ENCODE measurements around the gene PEX12. TPM values are rescaled to one million over a fixed set of nuclear protein-coding genes. Genes with fewer than 3 reads are reported as not detected.

The PEX12 gene
- polyA plus RNA-seq, 1 donor (not counting 4 experiments of a cell fraction or from before 2014, with no cell fraction given), result 6.4 TPM

DNA sequence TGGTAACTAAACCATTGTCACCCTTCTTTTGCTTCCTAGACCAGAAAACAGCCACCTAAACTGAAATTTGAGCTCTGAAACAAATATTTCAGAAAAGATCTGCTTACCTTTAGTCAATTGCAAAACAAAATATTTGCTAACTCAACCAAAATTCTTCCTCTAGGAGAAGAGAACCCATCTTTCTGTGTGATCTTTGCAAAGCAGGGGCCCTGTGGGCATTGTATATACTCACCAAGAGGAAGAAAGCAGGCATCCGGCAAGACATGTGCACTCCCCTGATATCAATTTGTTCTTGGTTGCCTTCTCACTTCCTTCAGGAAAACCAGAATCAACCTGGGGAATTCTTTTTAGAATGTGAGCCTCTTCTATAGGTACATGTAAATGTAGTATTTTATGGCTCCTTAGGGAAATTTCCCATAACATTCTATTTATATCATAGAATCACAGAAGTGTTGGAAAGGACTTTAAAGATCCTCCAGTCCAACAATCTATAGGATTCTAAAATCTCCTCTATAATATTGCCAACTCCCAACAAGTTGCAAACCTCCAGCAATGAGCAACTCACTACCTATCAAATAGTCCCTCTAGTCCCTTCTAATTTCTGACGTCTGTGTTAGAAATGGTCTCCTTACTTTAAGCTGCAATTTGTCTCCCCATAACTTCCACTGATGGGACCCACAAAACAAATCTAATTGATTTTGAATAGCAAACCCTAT lies 18.7 kb downstream of the PEX12 start:
- Histone ChIP-seq H3K79me2 (ENCODE audit: control insufficient read depth, insufficient read depth, low read length) (no peaks in the 10 kb centered on the region), H4K20me1 (ENCODE audit: control insufficient read depth, extremely low read depth, insufficient read depth, low read length) (no peaks in the 10 kb centered on the region), H3K9ac (ENCODE audit: control insufficient read depth, extremely low read depth, insufficient read depth, low read length) (no peak overlapping the region), H3K4me1 (ENCODE audit: control insufficient read depth, extremely low read depth, insufficient read depth, low read length) (no peaks in the 10 kb centered on the region), H3K36me3 (ENCODE audit: control insufficient read depth in 2 of 2, extremely low read depth in 1 of 2, insufficient read depth in 2 of 2, low read length in 2 of 2) (no peaks in the 10 kb centered on the region), H3K4me2 (ENCODE audit: control insufficient read depth, extremely low read depth, insufficient read depth, low read depth, low read length) (no peak overlapping the region), H2AFZ (ENCODE audit: control insufficient read depth, low read length) (no peak overlapping the region), H3K9me1 (ENCODE audit: control insufficient read depth, extremely low read depth, insufficient read depth, low read length) (no peaks in the 10 kb centered on the region), H3K9me3 (ENCODE audit: control insufficient read depth, low read depth, low read length) (no peaks in the 10 kb centered on the region), H3K27me3 (ENCODE audit: control insufficient read depth, extremely low read depth, insufficient read depth, low read length) (no peaks in the 10 kb centered on the region), H3K4me3 (ENCODE audit: control insufficient read depth in 2 of 3, extremely low read depth in 1 of 3, insufficient read depth in 2 of 3, low read depth in 1 of 3, low read length in 3 of 3) (no peak overlapping the region), H3K27ac (ENCODE audit: control insufficient read depth, insufficient read depth, low read length) (no peak overlapping the region)
- DNase-seq (ENCODE audit: low read depth, low spot score) (no peak), FAIRE-seq (no peak)
- TF ChIP-seq, protein P1, sequence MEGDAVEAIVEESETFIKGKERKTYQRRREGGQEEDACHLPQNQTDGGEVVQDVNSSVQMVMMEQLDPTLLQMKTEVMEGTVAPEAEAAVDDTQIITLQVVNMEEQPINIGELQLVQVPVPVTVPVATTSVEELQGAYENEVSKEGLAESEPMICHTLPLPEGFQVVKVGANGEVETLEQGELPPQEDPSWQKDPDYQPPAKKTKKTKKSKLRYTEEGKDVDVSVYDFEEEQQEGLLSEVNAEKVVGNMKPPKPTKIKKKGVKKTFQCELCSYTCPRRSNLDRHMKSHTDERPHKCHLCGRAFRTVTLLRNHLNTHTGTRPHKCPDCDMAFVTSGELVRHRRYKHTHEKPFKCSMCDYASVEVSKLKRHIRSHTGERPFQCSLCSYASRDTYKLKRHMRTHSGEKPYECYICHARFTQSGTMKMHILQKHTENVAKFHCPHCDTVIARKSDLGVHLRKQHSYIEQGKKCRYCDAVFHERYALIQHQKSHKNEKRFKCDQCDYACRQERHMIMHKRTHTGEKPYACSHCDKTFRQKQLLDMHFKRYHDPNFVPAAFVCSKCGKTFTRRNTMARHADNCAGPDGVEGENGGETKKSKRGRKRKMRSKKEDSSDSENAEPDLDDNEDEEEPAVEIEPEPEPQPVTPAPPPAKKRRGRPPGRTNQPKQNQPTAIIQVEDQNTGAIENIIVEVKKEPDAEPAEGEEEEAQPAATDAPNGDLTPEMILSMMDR (optimal IDR thresholded peaks at IDR 0.05 in 1 of 3, IDR thresholded peaks at IDR 0.05 in 1 of 3, conservative IDR thresholded peaks at IDR 0.05 in 1 of 3; ENCODE audit: extremely low read depth in 1 of 3, insufficient read depth in 2 of 3, low read length in 3 of 3), result no peak
- TF ChIP-seq EZH2 (IDR thresholded peaks at IDR 0.05; ENCODE audit: low read length), result no peak
- dilution Hi-C loops (cut with MboI; ENCODE audit: extremely low pct_ligation_motif_present, low sequenced_read_pairs), result no loop called here

GRCh38 chr17:35557353-35557752 lies 21.0 kb downstream of the PEX12 start:
- Histone ChIP-seq H3K4me3 (ENCODE audit: control insufficient read depth in 2 of 3, extremely low read depth in 1 of 3, insufficient read depth in 2 of 3, low read depth in 1 of 3, low read length in 3 of 3) (no peak overlapping the region), H2AFZ (ENCODE audit: control insufficient read depth, low read length) (no peak overlapping the region), H3K36me3 (ENCODE audit: control insufficient read depth in 2 of 2, extremely low read depth in 1 of 2, insufficient read depth in 2 of 2, low read length in 2 of 2) (no peaks in the 10 kb centered on the region), H3K27me3 (ENCODE audit: control insufficient read depth, extremely low read depth, insufficient read depth, low read length) (peaks cover 4% of the 10 kb centered on the region), H4K20me1 (ENCODE audit: control insufficient read depth, extremely low read depth, insufficient read depth, low read length) (no peaks in the 10 kb centered on the region), H3K79me2 (ENCODE audit: control insufficient read depth, insufficient read depth, low read length) (no peaks in the 10 kb centered on the region), H3K9me1 (ENCODE audit: control insufficient read depth, extremely low read depth, insufficient read depth, low read length) (no peaks in the 10 kb centered on the region), H3K9ac (ENCODE audit: control insufficient read depth, extremely low read depth, insufficient read depth, low read length) (no peak overlapping the region), H3K9me3 (ENCODE audit: control insufficient read depth, low read depth, low read length) (no peaks in the 10 kb centered on the region), H3K27ac (ENCODE audit: control insufficient read depth, insufficient read depth, low read length) (no peak overlapping the region), H3K4me2 (ENCODE audit: control insufficient read depth, extremely low read depth, insufficient read depth, low read depth, low read length) (no peak overlapping the region), H3K4me1 (ENCODE audit: control insufficient read depth, extremely low read depth, insufficient read depth, low read length) (no peaks in the 10 kb centered on the region)
- DNase-seq (ENCODE audit: low read depth, low spot score), result no peak
- TF ChIP-seq, protein P1 (optimal IDR thresholded peaks at IDR 0.05 in 1 of 3, IDR thresholded peaks at IDR 0.05 in 1 of 3, conservative IDR thresholded peaks at IDR 0.05 in 1 of 3; ENCODE audit: extremely low read depth in 1 of 3, insufficient read depth in 2 of 3, low read length in 3 of 3), result no peak
- no peak for TF ChIP-seq EZH2 (IDR thresholded peaks at IDR 0.05; ENCODE audit: low read length)
- dilution Hi-C loops (cut with MboI; ENCODE audit: extremely low pct_ligation_motif_present, low sequenced_read_pairs), result no loop called here
- FAIRE-seq, result no peak
